BLaER1 (cell line): Measurements from ENCODE around the gene EVI5L.
A peak's percentile ranks its signal among the peaks of the same experiment; 100 is the strongest.

Experiments
- H3K27ac ChIP-seq: shearing (Covaris generic); formaldehyde crosslinking; 2 replicates; pipeline ENCODE4 v1.8.1; 2022
- H3K27me3 ChIP-seq: shearing (Covaris generic); formaldehyde crosslinking; 2 replicates; pipeline ENCODE4 v1.8.1; 2022
- H3K36me3 ChIP-seq: shearing (Covaris generic); formaldehyde crosslinking; 2 replicates; pipeline ENCODE4 v1.8.1; 2022
- H3K4me1 ChIP-seq: shearing (Covaris generic); formaldehyde crosslinking; 2 replicates; pipeline ENCODE4 v1.8.1; 2022
- H3K4me2 ChIP-seq: shearing (Covaris generic); formaldehyde crosslinking; 2 replicates; pipeline ENCODE4 v1.8.1; 2022
- H3K4me3 ChIP-seq: shearing (Covaris generic); formaldehyde crosslinking; 2 replicates; pipeline ENCODE4 v1.8.1; 2022
- H3K9ac ChIP-seq: shearing (Covaris generic); formaldehyde crosslinking; 2 replicates; pipeline ENCODE4 v1.8.1; 2022
- H3K9me3 ChIP-seq: shearing (Covaris generic); formaldehyde crosslinking; 2 replicates; pipeline ENCODE4 v1.8.1; 2022
- H4K20me1 ChIP-seq: shearing (Covaris generic); formaldehyde crosslinking; 2 replicates; pipeline ENCODE4 v1.8.1; 2022
- Cebpa-rat ChIP-seq: shearing (Covaris generic); IDR thresholded peaks from 2 replicates; pipeline ENCODE4 v1.8.1; 2022

Gene EVI5L

DNA sequence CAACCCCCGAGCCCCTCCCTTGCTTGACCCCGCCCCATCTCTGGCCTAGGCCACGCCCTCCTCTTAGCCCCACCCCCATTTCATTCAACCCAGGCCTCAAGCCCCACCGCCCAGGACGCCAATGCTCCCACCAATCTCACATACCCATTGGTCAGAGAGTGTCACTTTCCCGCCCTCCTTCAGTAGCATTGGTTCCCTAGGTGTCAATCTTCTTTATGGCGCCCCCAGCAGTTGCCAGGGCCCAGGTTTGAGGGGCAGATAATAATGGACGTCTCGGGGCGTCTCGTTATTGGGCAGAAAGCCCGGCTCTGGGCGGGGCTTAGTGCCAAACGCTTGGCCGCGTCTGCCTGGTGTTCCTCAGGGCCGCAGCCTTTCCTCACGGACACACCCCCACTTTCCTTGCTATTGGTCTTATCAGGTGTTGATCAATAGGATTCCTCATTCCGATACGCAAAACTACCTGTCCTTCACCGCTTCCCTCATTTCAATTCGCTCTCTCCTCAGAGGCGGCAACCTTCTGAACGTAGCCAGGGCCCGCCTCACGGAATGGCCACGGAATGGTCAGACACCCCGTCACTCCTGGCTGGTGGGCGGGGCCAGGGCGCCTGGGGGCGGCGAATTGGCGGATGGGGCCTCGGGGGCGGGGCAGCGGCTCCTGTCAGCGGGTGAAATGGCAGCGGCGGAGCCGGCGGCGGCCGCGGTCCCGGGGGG, at the start of gene EVI5L:
EVI5L (plus strand) TSS at position 658 of the 711 bp plus-strand sequence. CDS start 16,325 bp downstream, outside the sequence.
- TF ChIP-seq Cebpa-rat, result no peak
- H3K36me3 ChIP-seq, result no peaks in the 10 kb centered on the region
- peak within 1 kb of the TSS; percentile 84 for H3K4me3 ChIP-seq
- H3K9me3 ChIP-seq, result no peaks in the 10 kb centered on the region
- peaks cover 14% of the 10 kb centered on the region; the same call in 1 of the 2 replicates for H4K20me1 ChIP-seq
- peak within 1 kb of the TSS; percentile 89 for H3K4me2 ChIP-seq
- H3K9ac ChIP-seq, result peak within 1 kb of the TSS; percentile 83
- peak within 1 kb of the TSS; percentile 74 for H3K27ac ChIP-seq
- H3K27me3 ChIP-seq, result peaks cover 4% of the 10 kb centered on the region; the same call in 1 of the 2 replicates
- H3K4me1 ChIP-seq, result peaks cover 42% of the 10 kb centered on the region

- no peak overlapping the region for H3K4me2 ChIP-seq
- H3K27ac ChIP-seq, result no peak overlapping the region
- H3K9me3 ChIP-seq, result peaks cover 6% of the 10 kb centered on the region; the same call in 1 of the 2 replicates
- H3K27me3 ChIP-seq, result peaks cover 8% of the 10 kb centered on the region; the same call in 1 of the 2 replicates
- TF ChIP-seq Cebpa-rat, result no peak
- H3K36me3 ChIP-seq, result no peaks in the 10 kb centered on the region
- H3K4me1 ChIP-seq, result peaks cover 7% of the 10 kb centered on the region; the same call in 1 of the 2 replicates
- H4K20me1 ChIP-seq, result no peaks in the 10 kb centered on the region
- no peak overlapping the region for H3K9ac ChIP-seq
- H3K4me3 ChIP-seq, result no peak overlapping the region
These were observed 48.9 kb upstream of the EVI5L start for GRCh38 chr19:7781157-7781556.

- no peak overlapping the region for H3K27ac ChIP-seq
These were observed 46.0 kb upstream of the EVI5L start for GRCh38 chr19:7783991-7784423.

DNA sequence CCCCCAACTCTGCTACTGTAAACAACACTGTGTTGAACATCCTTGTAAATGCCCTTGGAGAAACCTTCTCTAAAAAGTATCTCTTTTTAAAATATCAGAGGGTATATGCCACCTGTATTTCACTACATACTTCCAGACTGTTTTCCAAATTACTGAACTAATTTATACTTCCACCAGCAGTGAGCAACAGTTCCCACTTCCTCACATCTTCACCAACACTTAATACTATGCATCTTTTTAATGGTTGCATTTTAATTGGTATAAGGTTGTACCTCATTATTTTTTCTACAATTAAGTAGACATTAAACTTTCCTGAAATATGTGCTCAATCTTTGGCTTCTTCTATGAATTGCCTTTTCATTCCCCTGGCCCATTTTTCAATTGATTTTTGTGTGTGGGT, 45.2 kb upstream of the EVI5L start:
- H3K27me3 ChIP-seq, result peaks cover 41% of the 10 kb centered on the region
- no peak overlapping the region for H3K4me3 ChIP-seq
- peaks cover 9% of the 10 kb centered on the region; the same call in 1 of the 2 replicates for H4K20me1 ChIP-seq
- H3K36me3 ChIP-seq, result no peaks in the 10 kb centered on the region
- H3K4me1 ChIP-seq, result peaks cover 6% of the 10 kb centered on the region; the same call in 1 of the 2 replicates
- H3K9ac ChIP-seq, result no peak overlapping the region
- H3K27ac ChIP-seq, result no peak overlapping the region
- no peak overlapping the region for H3K4me2 ChIP-seq
- peaks cover 6% of the 10 kb centered on the region; the same call in 1 of the 2 replicates for H3K9me3 ChIP-seq
- no peak for TF ChIP-seq Cebpa-rat

More at GRCh38 chr19:7783991-7784423, 46.0 kb upstream of the EVI5L start:
- Histone ChIP-seq H3K36me3 (no peaks in the 10 kb centered on the region), H3K27me3 (peaks cover 33% of the 10 kb centered on the region), H3K4me2 (no peak overlapping the region), H3K4me3 (no peak overlapping the region), H4K20me1 (peaks cover 9% of the 10 kb centered on the region; the same call in 1 of the 2 replicates), H3K4me1 (peaks cover 1% of the 10 kb centered on the region; the same call in 1 of the 2 replicates), H3K9ac (no peak overlapping the region), H3K9me3 (peaks cover 6% of the 10 kb centered on the region; the same call in 1 of the 2 replicates)
- TF ChIP-seq Cebpa-rat, result peak; percentile 59; the same call in 1 of the 2 replicates

DNA sequence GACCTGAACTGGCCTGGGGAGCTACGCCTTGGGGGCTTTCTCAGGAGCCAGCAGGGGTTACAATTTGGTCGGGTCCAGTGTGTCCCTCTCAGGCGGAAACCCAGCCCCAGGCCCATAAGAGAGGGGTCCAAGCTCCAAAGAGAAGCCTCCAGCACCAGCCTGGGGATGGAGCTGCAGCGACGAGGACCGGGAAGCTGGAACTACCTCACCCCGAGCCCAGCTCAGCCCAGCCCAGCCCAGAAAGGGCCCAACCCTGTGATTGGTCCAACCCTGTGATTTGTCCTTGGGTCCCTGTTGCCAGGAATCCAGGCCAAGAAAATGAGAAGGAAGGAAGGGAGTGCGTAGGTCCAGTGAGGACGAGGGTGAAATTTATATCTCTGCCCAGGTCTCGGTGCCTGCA, 42.9 kb upstream of the EVI5L start:
- Histone ChIP-seq H3K27ac (no peak overlapping the region), H4K20me1 (peaks cover 9% of the 10 kb centered on the region; the same call in 1 of the 2 replicates), H3K4me1 (peaks cover 14% of the 10 kb centered on the region; the same call in 1 of the 2 replicates), H3K9me3 (peaks cover 6% of the 10 kb centered on the region; the same call in 1 of the 2 replicates), H3K4me3 (no peak overlapping the region), H3K27me3 (peaks cover 50% of the 10 kb centered on the region), H3K36me3 (no peaks in the 10 kb centered on the region), H3K4me2 (no peak overlapping the region), H3K9ac (no peak overlapping the region)
- no peak for TF ChIP-seq Cebpa-rat

GRCh38 chr19:7787602-7788177, 42.3 kb upstream of the EVI5L start:
- Histone ChIP-seq H3K4me3 (no peak overlapping the region), H3K4me1 (peaks cover 19% of the 10 kb centered on the region; the same call in 1 of the 2 replicates), H3K9ac (no peak overlapping the region), H3K4me2 (no peak overlapping the region), H3K27me3 (peaks cover 50% of the 10 kb centered on the region), H3K9me3 (peaks cover 6% of the 10 kb centered on the region; the same call in 1 of the 2 replicates), H3K27ac (no peak overlapping the region), H3K36me3 (no peaks in the 10 kb centered on the region), H4K20me1 (peaks cover 9% of the 10 kb centered on the region; the same call in 1 of the 2 replicates)
- no peak for TF ChIP-seq Cebpa-rat

GRCh38 chr19:7788178-7788932, 41.7 kb upstream of the EVI5L start:
- no peak overlapping the region for H3K27ac ChIP-seq
- H3K4me1 ChIP-seq, result peaks cover 21% of the 10 kb centered on the region; the same call in 1 of the 2 replicates
- H3K4me2 ChIP-seq, result no peak overlapping the region
- peaks cover 50% of the 10 kb centered on the region for H3K27me3 ChIP-seq
- TF ChIP-seq Cebpa-rat, result no peak
- no peak overlapping the region for H3K4me3 ChIP-seq
- peaks cover 8% of the 10 kb centered on the region for H3K9me3 ChIP-seq
- no peak overlapping the region for H3K9ac ChIP-seq
- H4K20me1 ChIP-seq, result peaks cover 9% of the 10 kb centered on the region; the same call in 1 of the 2 replicates
- H3K36me3 ChIP-seq, result no peaks in the 10 kb centered on the region

- H3K4me1 ChIP-seq, result peaks cover 21% of the 10 kb centered on the region; the same call in 1 of the 2 replicates
- H3K27me3 ChIP-seq, result peaks cover 45% of the 10 kb centered on the region
- peak overlapping the region; percentile 17; the same call in 1 of the 2 replicates for H3K4me2 ChIP-seq
- H3K9ac ChIP-seq, result no peak overlapping the region
- H3K36me3 ChIP-seq, result no peaks in the 10 kb centered on the region
- TF ChIP-seq Cebpa-rat, result no peak
- peaks cover 13% of the 10 kb centered on the region for H3K9me3 ChIP-seq
- peaks cover 9% of the 10 kb centered on the region; the same call in 1 of the 2 replicates for H4K20me1 ChIP-seq
- no peak overlapping the region for H3K4me3 ChIP-seq
- no peak overlapping the region for H3K27ac ChIP-seq
These were observed 41.1 kb upstream of the EVI5L start for GRCh38 chr19:7788933-7789323.

- H3K9me3 ChIP-seq, result peaks cover 13% of the 10 kb centered on the region
- H3K4me1 ChIP-seq, result peaks cover 21% of the 10 kb centered on the region; the same call in 1 of the 2 replicates
- no peak overlapping the region for H3K4me3 ChIP-seq
- peaks cover 42% of the 10 kb centered on the region for H3K27me3 ChIP-seq
- H3K4me2 ChIP-seq, result peak overlapping the region; percentile 17; the same call in 1 of the 2 replicates
- peaks cover 9% of the 10 kb centered on the region; the same call in 1 of the 2 replicates for H4K20me1 ChIP-seq
- H3K27ac ChIP-seq, result no peak overlapping the region
- H3K36me3 ChIP-seq, result no peaks in the 10 kb centered on the region
- H3K9ac ChIP-seq, result no peak overlapping the region
- TF ChIP-seq Cebpa-rat, result no peak
These were observed 40.6 kb upstream of the EVI5L start for GRCh38 chr19:7789447-7789846.
